ENCODE data around the gene FOXJ1. TPM values are rescaled to one million over a fixed set of nuclear protein-coding genes. Genes with fewer than 3 reads are reported as not detected.

FOXJ1 gene
- total RNA-seq, 1 donor from 2014 or later = 0.27 TPM

DNA sequence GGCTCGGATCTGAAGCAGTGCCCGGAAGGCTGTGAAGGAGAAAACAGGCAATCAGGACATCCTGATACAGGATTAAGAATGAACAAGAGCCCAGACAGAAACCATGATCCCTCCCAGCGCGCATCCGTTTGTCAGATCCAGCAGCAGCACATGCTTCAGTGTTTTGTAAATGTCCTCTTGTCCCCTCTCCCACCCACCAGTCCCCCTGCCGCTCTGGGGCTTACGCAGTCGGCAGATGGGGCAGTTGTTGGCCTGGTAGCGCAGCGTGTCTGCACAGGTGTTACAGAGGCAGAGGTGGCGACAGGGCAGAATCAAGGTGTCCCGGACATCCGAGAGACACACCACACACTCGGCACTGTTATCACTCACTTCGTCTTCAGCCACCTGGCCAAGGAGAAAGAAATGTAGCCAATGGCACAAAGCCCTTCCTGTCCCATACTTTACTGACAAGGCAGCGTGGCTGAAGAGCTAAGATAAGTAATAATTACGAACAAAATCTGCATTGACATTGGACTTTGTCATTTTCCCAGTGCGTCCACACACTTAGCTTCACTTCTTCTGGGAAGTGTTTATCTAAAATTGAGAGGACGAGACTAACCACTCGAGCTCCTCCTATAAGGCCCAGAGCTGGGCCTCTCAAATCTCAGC, 20.7 kb upstream of the FOXJ1 start:
- intact Hi-C loops (cut with micrococcal nuclease) = no loop called here

DNA sequence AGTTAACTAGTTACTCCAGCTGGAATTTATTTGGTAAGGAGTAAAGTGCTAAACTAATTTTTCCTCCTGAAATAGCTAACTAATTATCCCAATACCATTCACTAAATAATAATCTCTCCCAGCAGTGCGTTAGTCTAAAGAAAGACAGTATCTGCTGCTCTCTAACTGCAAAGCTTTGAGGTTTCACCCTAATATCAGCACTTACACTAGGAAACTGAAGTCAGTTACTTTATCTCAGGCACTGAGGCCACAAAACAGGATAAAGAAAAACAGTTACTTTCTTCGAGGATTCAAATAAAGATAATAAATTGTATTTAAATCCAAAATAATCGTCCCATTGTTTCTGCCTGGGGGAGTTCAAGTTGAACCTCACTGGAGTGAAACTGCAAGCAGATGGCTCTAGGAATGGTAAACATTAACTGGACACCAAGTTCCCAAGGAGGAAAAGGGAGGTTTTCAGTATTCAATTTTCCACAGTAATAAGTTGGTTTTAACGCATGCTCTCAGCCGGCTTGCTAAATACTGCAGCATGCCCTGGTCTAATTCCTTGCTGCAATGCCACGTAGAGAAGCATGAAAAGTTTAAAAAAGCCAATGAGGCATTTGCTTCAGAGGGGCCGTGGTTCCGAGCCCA, 20.0 kb upstream of the FOXJ1 start:
- intact Hi-C loops (cut with micrococcal nuclease) = no loop called here

GRCh38 chr17:76159157-76159556, 18.1 kb upstream of the FOXJ1 start:
- intact Hi-C loops (cut with micrococcal nuclease) = no loop called here

GRCh38 chr17:76157759-76158158, 16.7 kb upstream of the FOXJ1 start:
- intact Hi-C loops (cut with micrococcal nuclease) = no loop called here

- intact Hi-C loops (cut with micrococcal nuclease) = no loop called here
These were observed 15.6 kb upstream of the FOXJ1 start for GRCh38 chr17:76156662-76156991.

DNA sequence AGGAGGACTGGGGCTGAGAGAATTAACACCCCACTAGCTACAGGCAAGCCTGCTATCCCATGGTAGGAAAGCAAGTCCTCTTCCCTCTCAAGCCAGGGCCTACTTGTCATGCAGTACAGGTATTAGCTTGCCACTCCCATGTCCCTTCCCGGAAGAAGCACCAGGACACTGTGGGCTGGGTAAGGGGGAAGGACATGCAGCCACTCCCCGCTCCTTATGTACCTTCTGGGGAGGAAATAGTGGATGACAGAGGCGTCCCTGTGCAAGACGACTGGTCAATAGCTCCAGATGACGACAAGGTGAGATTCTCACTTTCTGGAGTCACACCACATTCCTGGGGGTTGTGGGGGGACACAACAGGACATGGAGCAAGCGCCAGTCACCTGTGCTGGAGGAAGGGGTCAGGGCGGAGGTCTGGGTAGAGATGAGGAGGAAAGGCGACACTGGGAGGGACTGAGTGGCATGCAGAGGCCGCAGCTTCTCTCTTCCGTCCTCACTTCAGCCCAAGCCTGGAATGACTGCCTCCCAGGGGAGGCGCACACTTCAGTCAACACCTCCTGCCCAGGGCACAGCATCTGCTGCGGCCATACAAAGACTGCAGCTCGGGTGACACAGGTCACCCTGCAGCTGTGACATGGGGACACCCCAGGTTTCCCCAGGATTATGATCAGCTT, 15.1 kb upstream of the FOXJ1 start:
- intact Hi-C loops (cut with micrococcal nuclease) = no loop called here

DNA sequence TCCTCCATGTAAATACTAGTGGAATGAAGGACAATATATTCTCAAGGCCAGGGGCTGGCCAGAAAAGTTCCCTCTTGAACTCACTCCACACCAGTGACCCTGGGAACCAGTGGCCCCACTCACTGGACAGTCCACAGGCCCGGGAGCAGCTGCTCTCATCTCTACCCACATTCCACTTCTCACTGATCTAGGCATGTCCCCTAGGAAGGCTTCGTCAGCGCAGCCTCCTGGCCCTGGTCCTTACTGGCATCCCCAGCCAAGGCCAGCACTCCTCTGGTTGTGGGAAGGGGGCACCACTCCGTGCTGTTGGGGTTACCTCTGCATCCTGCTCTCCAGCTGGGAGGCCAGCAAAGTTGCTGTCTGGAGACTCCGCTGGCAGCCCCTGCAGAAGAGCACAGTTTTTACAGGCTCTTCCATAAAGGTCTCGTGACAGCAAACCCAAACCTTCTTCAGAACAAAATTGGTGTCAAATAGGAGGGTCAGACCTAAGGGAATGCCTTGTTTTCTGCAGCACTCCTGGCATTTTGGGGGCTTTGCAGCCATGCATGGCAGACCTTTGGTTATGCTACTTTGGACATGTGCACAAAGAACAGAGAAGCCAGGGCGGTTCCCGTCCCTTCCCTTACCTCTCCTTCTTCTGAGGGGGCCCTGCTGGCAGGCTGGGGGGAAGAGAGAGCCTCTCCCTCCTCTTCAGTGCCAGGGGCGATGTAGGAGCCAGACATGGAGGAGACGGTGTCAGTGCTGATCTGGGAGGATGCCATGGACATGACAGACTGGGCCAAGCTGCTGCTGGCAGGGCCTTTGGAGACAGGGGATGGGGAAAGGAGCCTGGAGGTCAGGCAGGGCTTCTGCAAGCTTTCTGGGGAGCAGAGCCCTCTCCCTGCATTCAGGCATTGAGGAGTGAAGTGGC, 14.1 kb upstream of the FOXJ1 start:
- intact Hi-C loops (cut with micrococcal nuclease) = no loop called here

DNA sequence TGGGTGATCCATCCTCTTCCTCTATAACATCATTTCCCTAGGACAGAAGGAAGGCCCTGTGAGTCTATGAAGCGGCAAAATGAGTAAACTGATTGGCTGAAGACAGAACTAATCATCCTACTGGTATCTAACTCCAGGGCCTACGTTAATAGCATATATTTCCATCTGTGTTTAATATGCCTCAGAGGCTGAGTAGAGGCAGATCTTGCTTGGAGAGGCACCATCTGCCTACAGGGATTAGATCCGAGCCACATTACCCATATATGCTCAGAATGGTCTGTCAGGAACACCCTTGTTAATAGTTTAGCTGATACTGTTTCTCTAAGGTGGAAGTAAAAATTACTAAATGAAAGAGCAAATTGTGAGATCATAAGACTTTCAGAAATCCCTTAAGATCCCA, 13.2 kb upstream of the FOXJ1 start:
- intact Hi-C loops (cut with micrococcal nuclease) = no loop called here

GRCh38 chr17:76153640-76154039, 12.6 kb upstream of the FOXJ1 start:
- intact Hi-C loops (cut with micrococcal nuclease) = no loop called here

DNA sequence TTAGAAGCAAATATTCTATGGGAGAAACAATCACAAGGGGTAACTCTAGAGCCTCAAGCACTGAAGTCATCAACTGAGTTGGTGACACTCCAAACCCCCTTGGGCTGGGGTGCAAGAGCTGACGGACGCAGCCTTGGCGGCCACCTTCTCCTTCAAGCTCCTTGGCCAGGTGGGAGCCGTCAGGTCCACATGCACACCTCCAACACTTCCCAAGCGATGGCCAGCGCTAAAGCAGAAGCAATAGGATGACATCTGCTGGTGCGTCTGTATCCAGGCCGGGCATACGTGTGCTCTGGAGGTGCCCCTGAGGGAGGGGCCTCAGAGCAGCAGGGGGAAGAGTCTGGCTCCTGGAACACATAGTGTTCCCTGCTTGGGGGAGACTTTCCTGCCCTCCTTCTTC, 12.2 kb upstream of the FOXJ1 start:
- intact Hi-C loops (cut with micrococcal nuclease) = no loop called here

GRCh38 chr17:76152591-76152990, 11.5 kb upstream of the FOXJ1 start:
- intact Hi-C loops (cut with micrococcal nuclease) = no loop called here

- intact Hi-C loops (cut with micrococcal nuclease) = no loop called here
These were observed 10.9 kb upstream of the FOXJ1 start for GRCh38 chr17:76151896-76152454.

DNA sequence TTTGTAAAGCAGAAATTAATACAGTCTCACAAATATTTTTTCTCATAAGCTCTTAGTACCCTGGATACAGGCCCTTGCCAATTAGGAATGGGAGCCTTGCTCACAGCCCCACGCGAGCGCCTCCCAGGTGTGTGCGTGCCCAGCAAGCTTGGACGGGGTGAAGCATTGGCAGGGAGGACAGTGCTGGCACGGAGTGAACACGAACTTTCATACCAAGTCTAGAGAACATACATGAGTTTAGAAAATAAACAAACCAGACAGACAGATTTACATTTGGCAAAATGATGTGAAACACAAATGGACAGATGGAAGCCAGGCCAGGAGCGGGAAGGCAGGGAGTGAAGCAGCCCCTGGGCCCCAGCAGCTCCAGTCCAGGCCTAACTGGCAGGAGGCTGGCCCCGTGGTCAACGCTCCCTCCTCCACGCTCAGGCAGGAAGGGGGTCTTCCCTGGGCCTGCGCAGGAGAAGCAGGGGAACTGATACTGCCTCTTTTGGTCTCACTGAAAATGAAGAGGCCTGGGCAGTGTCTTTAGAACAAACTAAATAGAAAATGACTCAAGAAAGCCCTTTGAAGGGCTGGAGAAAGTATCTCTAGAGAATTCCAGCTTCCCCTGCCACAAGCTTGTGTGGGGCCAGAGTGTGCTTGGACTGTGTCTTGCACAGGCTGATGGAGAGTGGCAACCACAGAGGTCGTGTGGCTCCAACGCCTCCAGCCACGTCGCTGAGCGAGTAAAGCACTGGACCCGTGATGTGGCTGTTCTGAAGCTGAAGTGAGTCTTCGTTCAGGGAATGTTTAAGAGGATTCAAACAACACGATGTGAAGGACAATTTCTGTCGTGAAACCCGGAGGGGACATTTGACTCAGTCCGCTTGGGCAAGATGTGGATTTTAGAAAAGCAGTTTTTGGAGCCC, 9.9 kb upstream of the FOXJ1 start:
- intact Hi-C loops (cut with micrococcal nuclease) = no loop called here

DNA sequence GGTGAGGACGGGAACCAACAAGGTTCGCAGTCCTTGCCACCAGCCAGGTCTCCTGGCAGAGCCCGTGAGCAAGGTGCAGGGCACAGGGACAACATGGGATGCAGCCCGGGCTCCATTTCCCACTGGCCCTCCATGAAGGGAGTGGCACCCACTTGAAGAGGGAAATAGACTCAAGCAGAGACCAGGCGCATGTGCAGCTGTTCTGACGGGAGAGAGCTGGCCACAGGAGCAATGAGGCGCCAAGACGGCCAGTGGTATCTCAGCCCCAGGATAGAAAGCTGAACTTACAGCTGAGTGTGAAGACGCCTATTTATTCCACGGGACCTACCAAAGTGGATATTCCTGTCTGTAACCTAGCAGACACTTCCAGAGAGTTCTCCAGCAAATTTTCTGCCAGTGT, 8.2 kb upstream of the FOXJ1 start:
- intact Hi-C loops (cut with micrococcal nuclease) = no loop called here

DNA sequence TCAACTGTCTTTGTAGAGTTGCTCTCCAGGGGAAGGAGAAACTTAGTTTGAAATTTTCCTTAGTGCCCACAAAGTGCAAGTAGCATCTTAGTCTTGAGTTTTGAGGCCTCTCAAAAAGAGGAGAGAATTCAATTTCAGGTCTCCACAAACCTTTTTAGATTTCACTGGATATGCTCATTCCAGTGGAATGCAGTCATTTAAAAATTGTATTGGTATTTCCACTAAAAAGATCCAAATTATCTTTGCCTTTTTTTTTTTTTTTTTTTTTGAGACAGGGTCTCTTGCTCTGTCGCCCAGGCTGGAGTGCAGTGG, 6.9 kb upstream of the FOXJ1 start:
- intact Hi-C loops (cut with micrococcal nuclease) = no loop called here

- intact Hi-C loops (cut with micrococcal nuclease) = no loop called here
These were observed 6.4 kb upstream of the FOXJ1 start for GRCh38 chr17:76147211-76148014.

GRCh38 chr17:76146053-76146851, 5.2 kb upstream of the FOXJ1 start:
- intact Hi-C loops (cut with micrococcal nuclease) = no loop called here

GRCh38 chr17:76145231-76146052, 4.4 kb upstream of the FOXJ1 start:
- intact Hi-C loops (cut with micrococcal nuclease) = no loop called here

All from T-helper 2 cell treated with Interferon-gamma antibody and Interleukin-4, amounts not matched to agents 100 ng/mL and 5 ng/mL, for 36 hours (primary cell).